Measurements from ENCODE around the gene WDR6. TPM values are rescaled to one million over a fixed set of nuclear protein-coding genes. Genes with fewer than 3 reads are reported as not detected.

Gene WDR6
- total and polyA plus RNA-seq, 2 experiments from 2014 or later = 76.5 to 156 TPM

DNA sequence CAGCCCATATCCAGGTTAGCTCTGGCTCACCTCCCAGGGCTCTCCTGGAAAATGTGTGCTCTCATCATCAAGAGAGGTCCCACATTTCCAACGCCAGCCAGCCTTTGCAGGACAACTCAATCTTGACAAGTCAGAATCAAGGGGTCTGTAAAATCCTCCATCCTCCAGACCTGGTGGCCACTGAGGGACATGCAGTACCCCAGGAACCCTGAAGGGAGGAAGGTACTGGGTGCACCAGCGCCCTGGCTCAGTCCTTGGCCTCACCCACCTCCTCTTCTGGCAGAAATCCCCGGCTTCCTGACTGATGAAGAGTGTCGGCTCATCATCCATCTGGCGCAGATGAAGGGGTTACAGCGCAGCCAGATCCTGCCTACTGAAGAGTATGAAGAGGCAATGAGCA lies 6.0 kb upstream of the WDR6 start:
- no peak overlapping the region for H3K4me3 Mint-ChIP-seq
- H3K27me3 Mint-ChIP-seq (ENCODE audit: insufficient read depth, low read depth, poor library complexity) = peaks cover 4% of the 10 kb centered on the region
- H3K4me1 Mint-ChIP-seq = peaks cover 23% of the 10 kb centered on the region
- no peak overlapping the region for H3K27ac Mint-ChIP-seq
- Histone ChIP-seq H3K4me1 (ENCODE audit: insufficient read depth) (peaks cover 11% of the 10 kb centered on the region), H4K20me1 (replicated peaks; ENCODE audit: insufficient read depth) (no peaks in the 10 kb centered on the region; the same call in 1 of the 2 replicates), H3K4me3 (no peak overlapping the region), H3K36me3 (ENCODE audit: insufficient read depth) (no peaks in the 10 kb centered on the region), H3K79me2 (replicated peaks; ENCODE audit: insufficient read depth) (no peaks in the 10 kb centered on the region), H2AFZ (no peak overlapping the region), H3K27ac (ENCODE audit: low read depth) (no peak overlapping the region), H3K9me2 (ENCODE audit: insufficient read depth) (no peaks in the 10 kb centered on the region; the same call in 1 of the 2 replicates), H3F3A (replicated peaks; ENCODE audit: low read depth) (0 out of 2 replicates have a peak, but pooled peaks cover under 1% of the 10 kb centered on the region), H3K4me2 (no peak overlapping the region), H3K27me3 (ENCODE audit: insufficient read depth) (no peaks in the 10 kb centered on the region)
- peak; percentile 17; the same call in 2 of the 3 replicates for ATAC-seq
- no peaks in the 10 kb centered on the region; the same call in 2 of the 3 replicates for H3K36me3 Mint-ChIP-seq (ENCODE audit: low read depth)
- H3K9me3 Mint-ChIP-seq = no peaks in the 10 kb centered on the region
- DNase-seq (ENCODE audit: low spot score) = no peak
- TF ChIP-seq ZNF114 (CRISPR knock-in tag; IDR thresholded peaks at IDR 0.05) (no peak), CREB1 (CRISPR knock-in tag; IDR thresholded peaks at IDR 0.05; ENCODE audit: low read depth) (no peak), POLR2AphosphoS5 (IDR thresholded peaks at IDR 0.05; ENCODE audit: low read depth) (no peak), ZNF331 (CRISPR knock-in tag; IDR thresholded peaks at IDR 0.05; ENCODE audit: low read depth) (no peak), EZH2phosphoT487 (IDR thresholded peaks at IDR 0.05; ENCODE audit: unreplicated experiment) (no peak), STAT1 (IDR thresholded peaks at IDR 0.05; ENCODE audit: unreplicated experiment) (no peak), NANOG (IDR thresholded peaks at IDR 0.05; ENCODE audit: borderline replicate concordance) (no peak), JUNB (IDR thresholded peaks at IDR 0.05; ENCODE audit: unreplicated experiment) (no peak), EZH2 (IDR thresholded peaks at IDR 0.05; ENCODE audit: low read depth, unreplicated experiment) (no peak)
- TF ChIP-seq, protein P1, sequence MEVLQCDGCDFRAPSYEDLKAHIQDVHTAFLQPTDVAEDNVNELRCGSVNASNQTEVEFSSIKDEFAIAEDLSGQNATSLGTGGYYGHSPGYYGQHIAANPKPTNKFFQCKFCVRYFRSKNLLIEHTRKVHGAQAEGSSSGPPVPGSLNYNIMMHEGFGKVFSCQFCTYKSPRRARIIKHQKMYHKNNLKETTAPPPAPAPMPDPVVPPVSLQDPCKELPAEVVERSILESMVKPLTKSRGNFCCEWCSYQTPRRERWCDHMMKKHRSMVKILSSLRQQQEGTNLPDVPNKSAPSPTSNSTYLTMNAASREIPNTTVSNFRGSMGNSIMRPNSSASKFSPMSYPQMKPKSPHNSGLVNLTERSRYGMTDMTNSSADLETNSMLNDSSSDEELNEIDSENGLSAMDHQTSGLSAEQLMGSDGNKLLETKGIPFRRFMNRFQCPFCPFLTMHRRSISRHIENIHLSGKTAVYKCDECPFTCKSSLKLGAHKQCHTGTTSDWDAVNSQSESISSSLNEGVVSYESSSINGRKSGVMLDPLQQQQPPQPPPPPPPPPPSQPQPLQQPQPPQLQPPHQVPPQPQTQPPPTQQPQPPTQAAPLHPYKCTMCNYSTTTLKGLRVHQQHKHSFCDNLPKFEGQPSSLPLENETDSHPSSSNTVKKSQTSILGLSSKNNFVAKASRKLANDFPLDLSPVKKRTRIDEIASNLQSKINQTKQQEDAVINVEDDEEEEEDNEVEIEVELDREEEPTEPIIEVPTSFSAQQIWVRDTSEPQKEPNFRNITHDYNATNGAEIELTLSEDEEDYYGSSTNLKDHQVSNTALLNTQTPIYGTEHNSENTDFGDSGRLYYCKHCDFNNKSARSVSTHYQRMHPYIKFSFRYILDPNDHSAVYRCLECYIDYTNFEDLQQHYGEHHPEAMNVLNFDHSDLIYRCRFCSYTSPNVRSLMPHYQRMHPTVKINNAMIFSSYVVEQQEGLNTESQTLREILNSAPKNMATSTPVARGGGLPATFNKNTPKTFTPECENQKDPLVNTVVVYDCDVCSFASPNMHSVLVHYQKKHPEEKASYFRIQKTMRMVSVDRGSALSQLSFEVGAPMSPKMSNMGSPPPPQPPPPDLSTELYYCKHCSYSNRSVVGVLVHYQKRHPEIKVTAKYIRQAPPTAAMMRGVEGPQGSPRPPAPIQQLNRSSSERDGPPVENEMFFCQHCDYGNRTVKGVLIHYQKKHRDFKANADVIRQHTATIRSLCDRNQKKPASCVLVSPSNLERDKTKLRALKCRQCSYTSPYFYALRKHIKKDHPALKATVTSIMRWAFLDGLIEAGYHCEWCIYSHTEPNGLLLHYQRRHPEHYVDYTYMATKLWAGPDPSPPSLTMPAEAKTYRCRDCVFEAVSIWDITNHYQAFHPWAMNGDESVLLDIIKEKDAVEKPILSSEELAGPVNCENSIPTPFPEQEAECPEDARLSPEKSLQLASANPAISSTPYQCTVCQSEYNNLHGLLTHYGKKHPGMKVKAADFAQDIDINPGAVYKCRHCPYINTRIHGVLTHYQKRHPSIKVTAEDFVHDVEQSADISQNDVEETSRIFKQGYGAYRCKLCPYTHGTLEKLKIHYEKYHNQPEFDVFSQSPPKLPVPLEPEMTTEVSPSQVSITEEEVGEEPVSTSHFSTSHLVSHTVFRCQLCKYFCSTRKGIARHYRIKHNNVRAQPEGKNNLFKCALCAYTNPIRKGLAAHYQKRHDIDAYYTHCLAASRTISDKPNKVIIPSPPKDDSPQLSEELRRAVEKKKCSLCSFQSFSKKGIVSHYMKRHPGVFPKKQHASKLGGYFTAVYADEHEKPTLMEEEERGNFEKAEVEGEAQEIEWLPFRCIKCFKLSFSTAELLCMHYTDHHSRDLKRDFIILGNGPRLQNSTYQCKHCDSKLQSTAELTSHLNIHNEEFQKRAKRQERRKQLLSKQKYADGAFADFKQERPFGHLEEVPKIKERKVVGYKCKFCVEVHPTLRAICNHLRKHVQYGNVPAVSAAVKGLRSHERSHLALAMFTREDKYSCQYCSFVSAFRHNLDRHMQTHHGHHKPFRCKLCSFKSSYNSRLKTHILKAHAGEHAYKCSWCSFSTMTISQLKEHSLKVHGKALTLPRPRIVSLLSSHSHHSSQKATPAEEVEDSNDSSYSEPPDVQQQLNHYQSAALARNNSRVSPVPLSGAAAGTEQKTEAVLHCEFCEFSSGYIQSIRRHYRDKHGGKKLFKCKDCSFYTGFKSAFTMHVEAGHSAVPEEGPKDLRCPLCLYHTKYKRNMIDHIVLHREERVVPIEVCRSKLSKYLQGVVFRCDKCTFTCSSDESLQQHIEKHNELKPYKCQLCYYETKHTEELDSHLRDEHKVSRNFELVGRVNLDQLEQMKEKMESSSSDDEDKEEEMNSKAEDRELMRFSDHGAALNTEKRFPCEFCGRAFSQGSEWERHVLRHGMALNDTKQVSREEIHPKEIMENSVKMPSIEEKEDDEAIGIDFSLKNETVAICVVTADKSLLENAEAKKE (CRISPR knock-in tag; IDR thresholded peaks at IDR 0.05) = no peak
- TF ChIP-seq, protein P2, sequence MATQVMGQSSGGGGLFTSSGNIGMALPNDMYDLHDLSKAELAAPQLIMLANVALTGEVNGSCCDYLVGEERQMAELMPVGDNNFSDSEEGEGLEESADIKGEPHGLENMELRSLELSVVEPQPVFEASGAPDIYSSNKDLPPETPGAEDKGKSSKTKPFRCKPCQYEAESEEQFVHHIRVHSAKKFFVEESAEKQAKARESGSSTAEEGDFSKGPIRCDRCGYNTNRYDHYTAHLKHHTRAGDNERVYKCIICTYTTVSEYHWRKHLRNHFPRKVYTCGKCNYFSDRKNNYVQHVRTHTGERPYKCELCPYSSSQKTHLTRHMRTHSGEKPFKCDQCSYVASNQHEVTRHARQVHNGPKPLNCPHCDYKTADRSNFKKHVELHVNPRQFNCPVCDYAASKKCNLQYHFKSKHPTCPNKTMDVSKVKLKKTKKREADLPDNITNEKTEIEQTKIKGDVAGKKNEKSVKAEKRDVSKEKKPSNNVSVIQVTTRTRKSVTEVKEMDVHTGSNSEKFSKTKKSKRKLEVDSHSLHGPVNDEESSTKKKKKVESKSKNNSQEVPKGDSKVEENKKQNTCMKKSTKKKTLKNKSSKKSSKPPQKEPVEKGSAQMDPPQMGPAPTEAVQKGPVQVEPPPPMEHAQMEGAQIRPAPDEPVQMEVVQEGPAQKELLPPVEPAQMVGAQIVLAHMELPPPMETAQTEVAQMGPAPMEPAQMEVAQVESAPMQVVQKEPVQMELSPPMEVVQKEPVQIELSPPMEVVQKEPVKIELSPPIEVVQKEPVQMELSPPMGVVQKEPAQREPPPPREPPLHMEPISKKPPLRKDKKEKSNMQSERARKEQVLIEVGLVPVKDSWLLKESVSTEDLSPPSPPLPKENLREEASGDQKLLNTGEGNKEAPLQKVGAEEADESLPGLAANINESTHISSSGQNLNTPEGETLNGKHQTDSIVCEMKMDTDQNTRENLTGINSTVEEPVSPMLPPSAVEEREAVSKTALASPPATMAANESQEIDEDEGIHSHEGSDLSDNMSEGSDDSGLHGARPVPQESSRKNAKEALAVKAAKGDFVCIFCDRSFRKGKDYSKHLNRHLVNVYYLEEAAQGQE (IDR thresholded peaks at IDR 0.05; ENCODE audit: unreplicated experiment) = no peak
- TF ChIP-seq, protein P3, sequence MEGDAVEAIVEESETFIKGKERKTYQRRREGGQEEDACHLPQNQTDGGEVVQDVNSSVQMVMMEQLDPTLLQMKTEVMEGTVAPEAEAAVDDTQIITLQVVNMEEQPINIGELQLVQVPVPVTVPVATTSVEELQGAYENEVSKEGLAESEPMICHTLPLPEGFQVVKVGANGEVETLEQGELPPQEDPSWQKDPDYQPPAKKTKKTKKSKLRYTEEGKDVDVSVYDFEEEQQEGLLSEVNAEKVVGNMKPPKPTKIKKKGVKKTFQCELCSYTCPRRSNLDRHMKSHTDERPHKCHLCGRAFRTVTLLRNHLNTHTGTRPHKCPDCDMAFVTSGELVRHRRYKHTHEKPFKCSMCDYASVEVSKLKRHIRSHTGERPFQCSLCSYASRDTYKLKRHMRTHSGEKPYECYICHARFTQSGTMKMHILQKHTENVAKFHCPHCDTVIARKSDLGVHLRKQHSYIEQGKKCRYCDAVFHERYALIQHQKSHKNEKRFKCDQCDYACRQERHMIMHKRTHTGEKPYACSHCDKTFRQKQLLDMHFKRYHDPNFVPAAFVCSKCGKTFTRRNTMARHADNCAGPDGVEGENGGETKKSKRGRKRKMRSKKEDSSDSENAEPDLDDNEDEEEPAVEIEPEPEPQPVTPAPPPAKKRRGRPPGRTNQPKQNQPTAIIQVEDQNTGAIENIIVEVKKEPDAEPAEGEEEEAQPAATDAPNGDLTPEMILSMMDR (conservative IDR thresholded peaks at IDR 0.05; ENCODE audit: low read depth in 2 of 2) = no peak; a peak in 1 of 4 replicates
- TF ChIP-seq, protein P4, sequence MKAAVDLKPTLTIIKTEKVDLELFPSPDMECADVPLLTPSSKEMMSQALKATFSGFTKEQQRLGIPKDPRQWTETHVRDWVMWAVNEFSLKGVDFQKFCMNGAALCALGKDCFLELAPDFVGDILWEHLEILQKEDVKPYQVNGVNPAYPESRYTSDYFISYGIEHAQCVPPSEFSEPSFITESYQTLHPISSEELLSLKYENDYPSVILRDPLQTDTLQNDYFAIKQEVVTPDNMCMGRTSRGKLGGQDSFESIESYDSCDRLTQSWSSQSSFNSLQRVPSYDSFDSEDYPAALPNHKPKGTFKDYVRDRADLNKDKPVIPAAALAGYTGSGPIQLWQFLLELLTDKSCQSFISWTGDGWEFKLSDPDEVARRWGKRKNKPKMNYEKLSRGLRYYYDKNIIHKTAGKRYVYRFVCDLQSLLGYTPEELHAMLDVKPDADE (IDR thresholded peaks at IDR 0.05) = no peak
